Measurements from ENCODE around the gene CLEC20A. TPM values are rescaled to one million over a fixed set of nuclear protein-coding genes. Genes with fewer than 3 reads are reported as not detected.

Gene CLEC20A
- total RNA-seq, 2 experiments from 2014 or later, result not detected

DNA sequence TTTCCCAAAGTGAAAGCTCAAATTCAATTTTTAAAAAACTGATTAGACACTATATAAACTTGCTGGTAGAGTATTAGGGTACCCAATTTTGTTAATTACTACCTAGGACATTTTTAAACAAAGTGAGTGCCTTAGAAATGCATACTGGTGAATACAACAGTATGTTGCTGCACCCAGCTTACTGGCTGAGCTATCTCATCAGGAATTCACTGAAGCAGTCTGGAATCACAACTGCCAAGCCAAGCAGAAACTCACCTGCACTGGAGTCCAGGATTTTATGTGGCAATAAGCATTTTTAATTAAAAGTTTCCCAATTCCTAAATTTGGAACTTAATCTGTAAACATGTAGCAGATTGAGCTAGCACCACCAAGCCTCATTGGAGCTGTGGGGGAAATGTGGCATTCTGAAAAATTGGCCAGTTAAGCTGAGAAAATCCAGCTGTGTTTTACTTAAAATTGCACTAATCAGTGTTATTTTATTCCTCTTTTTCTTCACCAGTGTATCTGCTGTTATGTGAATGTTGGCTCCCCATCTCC is 61.8 kb downstream of the CLEC20A start:
- no peak overlapping the region for H3K4me3 Mint-ChIP-seq
- POLR2A ChIA-PET, result no interaction called here
- H3K27ac Mint-ChIP-seq, result no peak overlapping the region
- H3K9me3 Mint-ChIP-seq, result no peaks in the 10 kb centered on the region
- CTCF ChIA-PET, result interaction anchor here (1.3 kb wide), 1 partner anchor 61 kb away, joined by 3 read pairs; no protein-coding TSS in a partner anchor
- no peaks in the 10 kb centered on the region for H3K27me3 Mint-ChIP-seq
- H3K4me1 Mint-ChIP-seq, result no peaks in the 10 kb centered on the region
- no peak for DNase-seq
- H3K36me3 Mint-ChIP-seq (ENCODE audit: low read depth), result no peaks in the 10 kb centered on the region

DNA sequence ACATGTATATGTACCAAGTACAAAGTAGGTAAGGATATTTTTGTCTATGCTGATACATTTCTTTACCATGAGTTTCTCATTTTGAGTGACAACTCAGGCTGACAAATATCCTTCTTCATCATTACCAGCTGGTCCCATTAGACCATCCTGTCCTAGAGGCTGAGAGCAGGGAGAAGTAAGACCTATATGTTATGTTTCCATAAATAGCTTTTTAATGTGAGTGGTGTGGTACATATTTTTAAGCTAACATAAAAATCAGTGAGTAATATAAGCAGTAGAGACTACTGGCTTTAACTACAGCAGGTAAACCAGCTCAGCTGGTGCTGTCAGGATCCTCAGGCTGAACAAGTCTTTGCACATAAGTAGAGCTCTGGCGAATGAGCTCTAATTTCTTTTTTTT is 62.4 kb downstream of the CLEC20A start:
- Mint-ChIP-seq H3K27me3 (no peaks in the 10 kb centered on the region), H3K4me1 (no peaks in the 10 kb centered on the region)

More for the DNA sequence above, 62.4 kb downstream of the CLEC20A start:
- DNase-seq, result no peak
- Mint-ChIP-seq H3K36me3 (ENCODE audit: low read depth) (no peaks in the 10 kb centered on the region), H3K9me3 (no peaks in the 10 kb centered on the region), H3K4me3 (no peak overlapping the region), H3K27ac (no peak overlapping the region)
- ChIA-PET CTCF (interaction anchor here (1.3 kb wide), 1 partner anchor 60 kb away, joined by 3 read pairs; no protein-coding TSS in a partner anchor), POLR2A (no interaction called here)

Other genes starting within 250 kb of the CLEC20A start
- gene TEX35, start 16.1 kb upstream of the CLEC20A start, total RNA-seq, result not detected
- 1 to 10 TPM; 2.2 to 3.0 TPM for gene RALGPS2, start 228.3 kb upstream of the CLEC20A start, total RNA-seq

Measured in activated CD4-positive, alpha-beta memory T cell treated with anti-CD3 and anti-CD28 coated beads, Interleukin-2, amount 10 ng/mL, durations not matched to agents 7 days and 5 days (primary cell).